Activated T-helper 1 cell treated with Interleukin-2 at 50 U/mL for 16 hours (primary cell): Measurements from ENCODE around the gene C2orf81.

Experiments used
- DNase-seq: peaks from one replicate; pipeline ENCODE4 v3.0.0-alpha.2; 2020; ENCODE audit warnings: low read depth

C2orf81 gene

DNA sequence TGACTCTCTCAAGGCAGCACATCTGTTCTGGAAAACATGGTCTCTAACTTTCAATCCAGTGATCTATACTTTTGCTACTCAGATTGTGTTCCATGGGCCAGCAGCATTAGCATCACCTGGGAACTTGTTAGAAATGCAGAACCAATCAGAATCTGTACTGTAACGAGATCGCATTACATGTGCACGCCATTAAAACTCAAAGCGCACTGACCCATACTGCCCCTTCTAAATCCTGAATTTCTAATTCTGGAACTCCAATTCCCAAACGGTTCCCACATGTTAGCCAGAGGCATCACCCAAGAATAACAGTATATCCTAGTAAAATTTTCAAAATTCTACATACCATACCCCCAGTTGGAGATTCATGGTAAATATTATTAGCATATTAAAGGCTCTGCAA is 30.8 kb downstream of the C2orf81 start:
- DNase-seq = no peak

DNA sequence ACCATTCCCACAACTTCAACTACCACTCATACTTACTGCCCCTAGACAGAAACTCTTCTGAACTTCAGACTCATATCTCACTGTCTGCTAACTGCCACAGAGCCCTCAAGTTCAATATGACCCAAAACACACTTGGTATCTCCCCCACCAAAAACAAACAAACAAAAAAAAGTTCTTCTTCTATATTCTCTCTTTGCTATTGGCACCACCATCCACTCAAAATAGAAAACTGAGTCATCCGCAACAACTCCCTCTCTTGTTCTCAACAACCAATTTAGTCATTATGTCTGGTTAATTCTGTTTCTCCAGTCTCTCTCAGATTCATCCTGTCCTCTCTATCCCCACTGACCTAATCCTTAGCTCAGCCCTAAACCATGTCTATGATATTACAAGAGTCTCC is 34.1 kb downstream of the C2orf81 start:
- no peak for DNase-seq

DNA sequence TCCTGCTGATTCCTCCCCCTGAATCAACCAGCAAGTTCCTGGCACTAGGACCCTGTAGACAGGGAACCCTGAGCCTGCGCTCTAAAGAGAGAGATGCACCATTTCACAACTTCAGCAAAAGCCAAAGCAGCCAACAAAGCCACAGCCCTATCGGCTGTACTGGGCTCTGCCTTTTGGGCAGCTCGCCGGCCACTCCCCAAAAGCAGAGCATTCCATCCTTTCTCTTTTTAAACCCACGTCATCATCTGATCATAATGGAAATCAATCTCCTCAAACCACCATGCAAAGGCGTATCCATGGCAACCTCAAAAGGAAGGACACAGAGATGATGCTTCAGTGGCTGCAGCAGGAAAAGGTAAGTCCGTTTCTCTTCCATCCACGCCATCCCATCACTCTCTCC is 36.0 kb downstream of the C2orf81 start:
- no peak for DNase-seq

DNA sequence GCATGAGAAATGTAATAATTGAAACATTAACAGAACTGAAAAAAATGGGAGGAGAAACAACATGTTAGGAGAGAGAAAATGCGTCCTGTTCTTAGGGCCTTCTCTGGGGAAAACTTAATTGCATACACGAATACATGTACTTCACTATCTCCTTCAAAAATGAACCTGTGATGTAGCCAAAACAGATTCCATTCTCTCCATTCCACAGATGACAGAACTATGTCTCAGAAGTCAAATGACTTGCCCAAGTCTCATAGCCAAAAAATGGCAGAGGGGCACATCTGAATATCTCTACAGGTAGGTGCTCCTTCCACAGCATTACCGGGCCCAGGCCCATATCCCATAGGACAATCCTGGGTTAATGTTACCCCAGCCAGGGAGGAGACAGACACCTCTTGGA is 37.4 kb downstream of the C2orf81 start:
- no peak for DNase-seq

DNA sequence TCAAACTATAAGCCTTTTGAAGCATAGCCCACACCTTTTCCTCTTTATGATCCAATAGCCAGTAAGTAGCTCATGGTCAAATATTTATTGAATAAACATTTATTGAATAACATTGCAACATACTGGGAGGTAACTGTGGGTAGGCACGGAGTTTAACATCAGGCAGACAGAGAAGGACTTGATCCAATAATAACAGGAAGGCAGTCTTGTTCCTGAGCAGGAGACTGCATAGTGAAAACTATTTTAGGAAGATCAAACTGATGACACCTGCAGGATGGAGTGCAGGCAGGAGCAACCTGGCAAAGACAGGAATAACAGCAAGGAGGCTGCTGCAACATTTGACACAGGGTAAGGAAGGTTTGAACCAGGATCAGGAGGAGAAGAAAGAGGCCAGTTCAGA is 38.2 kb downstream of the C2orf81 start:
- no peak for DNase-seq

DNA sequence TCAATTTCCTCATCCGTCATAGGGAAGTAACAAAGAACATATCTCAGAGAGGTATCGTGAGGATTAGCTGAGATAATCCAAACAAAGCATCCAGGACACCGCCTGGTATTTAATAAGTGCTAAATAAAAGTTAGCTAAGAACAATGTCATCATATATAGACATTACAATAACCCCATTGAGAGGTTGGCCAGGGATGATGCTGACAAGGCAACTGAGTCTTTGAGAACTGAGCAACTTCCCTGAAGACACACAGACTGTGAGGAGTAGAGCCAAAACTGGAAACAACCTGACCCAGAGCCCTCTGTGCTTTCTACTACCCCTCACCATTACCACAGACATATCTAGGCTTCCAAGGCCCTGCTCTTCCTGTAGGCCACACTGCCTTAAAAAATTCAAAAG is 39.7 kb downstream of the C2orf81 start:
- no peak for DNase-seq

DNA sequence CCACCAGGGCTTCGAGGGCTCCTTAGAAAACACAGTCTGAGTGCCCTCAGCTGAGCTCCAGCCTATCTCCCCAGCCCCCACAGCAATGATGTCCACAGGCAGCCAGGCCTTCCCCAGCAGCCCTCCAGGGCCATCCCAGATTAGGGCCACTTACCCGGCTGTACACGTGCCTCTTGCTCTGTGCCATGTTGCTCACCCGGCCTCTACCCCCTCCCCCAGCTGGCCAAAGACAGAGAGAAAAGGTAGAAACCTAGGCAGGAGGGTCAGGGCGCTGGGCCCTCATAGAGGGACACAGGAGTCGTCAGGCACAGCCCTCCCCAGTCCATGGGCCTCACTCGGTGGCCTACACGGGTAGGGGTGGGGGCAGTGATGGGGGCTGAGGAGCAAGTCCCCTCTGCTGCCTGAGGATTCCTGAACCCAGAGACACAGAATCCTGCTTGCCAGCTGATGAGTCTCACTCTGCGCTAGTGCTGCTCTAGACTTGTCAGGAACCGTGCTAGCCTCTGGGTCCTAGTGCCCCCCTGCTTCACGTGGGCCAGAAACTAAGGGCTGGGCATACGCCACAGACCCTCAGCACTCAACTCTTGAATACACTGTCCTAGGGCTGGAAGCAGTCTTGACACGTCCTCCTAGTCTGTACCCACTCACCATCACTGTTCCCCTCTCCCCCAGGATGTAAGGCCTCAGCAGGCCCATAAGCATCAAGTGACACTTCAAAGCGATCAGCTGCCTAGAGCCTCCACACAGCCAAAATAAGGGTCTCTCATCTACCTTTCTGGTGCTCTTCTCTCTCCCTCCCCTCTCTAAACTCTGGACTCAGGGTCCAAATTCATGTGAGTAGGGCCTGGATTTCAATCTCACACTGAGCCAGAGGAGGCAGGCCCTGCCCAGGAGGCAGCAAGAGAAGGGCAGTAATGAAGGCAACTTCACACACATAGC is 41.3 kb downstream of the C2orf81 start, which contains the start of gene DCTN1:
TSS of gene DCTN1 (minus strand) at position 461 of the 939 bp plus-strand sequence. CDS start at position 187, 274 bp downstream.
- no peak for DNase-seq

DNA sequence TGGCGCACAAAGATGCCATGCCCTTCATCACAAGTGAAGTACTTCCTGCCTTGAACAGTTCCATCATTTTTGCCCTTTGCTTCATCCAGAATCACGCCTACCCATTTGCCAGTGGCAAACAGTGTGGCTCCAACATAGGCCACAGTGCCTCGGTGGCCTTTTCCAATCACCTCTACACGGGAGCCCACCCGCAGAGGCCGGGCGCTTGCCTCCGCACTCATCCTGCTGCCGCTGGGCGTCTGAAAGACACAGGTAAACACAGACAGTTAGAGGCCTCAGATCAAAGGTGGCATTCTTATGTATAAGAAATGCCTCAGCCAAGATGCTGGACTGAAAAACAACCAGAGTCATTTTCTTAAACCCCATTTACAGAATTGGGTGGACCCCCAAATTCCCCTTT is 43.4 kb downstream of the C2orf81 start:
- DNase-seq = no peak

DNA sequence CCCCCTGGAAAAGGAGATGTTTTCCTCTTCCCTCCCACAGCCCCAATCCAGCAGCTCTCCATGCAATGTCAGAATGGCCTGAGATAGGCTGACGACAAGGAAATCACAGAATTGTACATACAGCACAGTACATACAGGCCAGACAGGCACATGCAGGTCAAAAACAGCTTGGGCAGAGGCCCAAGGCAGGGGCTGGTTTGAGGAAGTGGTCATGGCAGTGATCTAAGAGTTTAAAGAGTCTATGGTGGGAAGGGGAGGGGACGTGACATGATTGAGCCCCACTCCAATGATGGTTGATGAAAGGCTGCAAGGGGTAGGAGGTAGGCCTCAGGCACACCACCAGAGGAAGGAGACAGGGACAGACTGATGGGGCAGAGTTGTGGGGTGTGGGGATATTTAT is 45.6 kb downstream of the C2orf81 start:
- DNase-seq = no peak

DNA sequence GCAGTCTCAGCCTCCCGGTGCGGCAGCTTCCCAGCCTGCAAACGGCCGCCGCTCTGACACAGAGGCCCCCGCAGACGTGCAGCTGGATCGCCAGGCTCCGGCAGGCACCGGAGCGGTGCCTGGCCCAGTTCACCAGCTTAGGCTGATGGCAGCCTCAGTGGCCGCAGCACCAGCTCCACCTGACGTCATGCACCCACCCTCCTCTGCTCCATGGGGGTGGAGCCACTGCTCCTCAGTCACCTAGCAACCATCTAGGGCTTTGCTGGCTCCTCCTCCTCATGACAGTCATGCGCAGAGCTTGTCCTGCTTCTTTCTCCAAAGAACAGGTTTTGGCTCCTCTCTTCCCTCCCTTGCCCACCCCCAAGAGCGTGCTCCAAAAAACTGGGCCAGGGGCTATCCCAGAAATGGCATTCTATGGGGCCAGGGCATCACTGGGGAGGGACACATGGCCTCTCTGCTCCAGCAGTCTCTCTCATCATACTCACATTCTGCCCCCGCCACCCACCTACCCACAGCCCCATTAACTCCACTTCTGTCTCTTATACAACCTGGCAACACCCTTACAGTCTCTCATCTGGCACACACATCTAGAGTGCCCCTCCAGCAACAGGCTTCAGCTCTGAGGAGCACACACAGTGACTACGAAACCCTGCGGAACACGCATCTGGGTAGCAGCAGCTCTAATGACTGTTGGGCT is 46.8 kb downstream of the C2orf81 start:
- no peak for DNase-seq

DNA sequence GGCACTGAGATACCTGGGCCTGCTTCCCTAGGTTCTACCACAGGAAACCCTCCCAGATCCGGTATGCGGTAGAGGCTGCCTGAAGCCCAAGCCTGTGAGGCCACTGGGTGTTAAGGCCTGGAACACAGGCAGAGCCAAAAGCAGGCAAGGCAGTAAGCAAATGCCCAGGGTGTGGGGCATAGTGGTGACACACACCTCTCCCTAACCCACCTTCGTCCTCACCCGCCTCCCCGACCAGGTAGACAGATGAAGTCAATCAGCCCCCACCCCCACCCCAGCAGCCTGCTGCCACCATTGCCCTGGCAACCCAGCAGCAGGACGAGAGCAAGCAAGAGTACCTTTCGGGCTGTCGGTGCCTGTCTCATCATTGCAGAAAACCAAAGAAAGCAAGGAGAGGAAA is 47.4 kb downstream of the C2orf81 start:
- no peak for DNase-seq

DNA sequence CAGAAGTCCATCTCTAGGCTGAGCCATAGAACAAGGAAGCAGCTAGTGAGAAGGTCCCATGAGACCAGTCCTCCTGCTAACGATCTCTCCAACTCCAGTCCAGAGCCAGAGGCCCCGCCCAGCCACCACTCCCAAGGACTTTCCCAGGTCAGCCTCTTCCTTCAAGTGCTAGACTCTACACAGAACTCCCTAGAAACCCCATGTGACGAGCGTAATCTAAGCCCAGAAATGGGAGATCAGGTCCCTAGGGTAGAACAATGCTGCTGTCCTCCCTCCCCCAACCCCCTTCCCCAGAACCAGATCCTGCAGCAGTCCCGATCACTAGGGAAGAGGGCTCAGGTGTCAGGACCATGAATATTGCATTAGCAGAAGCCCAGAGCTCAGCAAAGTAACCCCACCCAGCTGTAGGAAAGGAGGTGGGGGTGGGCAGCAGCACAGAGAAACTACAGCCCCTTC is 48.2 kb downstream of the C2orf81 start:
- DNase-seq = no peak

DNA sequence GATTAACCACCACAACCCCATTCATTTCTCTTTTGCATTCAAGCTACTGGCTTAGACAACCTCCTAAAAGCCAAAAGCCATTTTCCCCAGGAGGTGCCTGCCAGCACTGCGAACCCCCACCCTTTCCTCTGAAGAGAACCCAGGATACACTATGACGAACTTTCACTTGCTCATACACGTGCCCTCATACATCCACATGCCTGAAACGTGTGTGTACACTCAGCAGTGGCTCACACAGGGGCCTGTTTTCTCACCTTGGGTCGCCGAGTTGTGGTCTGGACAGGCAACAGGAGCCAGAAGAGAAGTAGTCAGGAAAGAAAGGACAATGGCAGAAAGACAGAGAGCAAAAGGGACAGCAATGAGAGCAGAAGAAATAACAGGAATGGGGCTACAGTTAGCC is 48.7 kb downstream of the C2orf81 start:
- no peak for DNase-seq

DNA sequence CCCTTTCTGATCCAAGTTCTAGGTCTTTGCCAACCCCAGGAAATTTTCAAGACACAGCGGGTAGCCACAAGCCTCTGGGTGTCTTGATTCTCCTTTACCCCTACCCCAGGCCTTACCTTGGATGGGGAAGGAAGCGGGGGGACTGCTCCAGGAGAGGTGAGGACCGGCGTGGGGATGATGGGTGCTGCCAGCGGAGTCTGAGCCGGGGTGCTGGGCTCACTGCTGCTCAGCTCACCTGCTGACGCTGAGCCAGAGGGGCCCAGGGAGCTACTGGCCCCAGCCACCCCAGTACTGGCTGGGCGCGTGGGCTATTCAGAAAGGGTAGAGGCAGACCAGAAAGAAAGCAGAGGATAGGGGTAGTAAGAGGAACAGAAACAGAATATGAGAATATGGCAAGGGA is 50.0 kb downstream of the C2orf81 start:
- no peak for DNase-seq

DNA sequence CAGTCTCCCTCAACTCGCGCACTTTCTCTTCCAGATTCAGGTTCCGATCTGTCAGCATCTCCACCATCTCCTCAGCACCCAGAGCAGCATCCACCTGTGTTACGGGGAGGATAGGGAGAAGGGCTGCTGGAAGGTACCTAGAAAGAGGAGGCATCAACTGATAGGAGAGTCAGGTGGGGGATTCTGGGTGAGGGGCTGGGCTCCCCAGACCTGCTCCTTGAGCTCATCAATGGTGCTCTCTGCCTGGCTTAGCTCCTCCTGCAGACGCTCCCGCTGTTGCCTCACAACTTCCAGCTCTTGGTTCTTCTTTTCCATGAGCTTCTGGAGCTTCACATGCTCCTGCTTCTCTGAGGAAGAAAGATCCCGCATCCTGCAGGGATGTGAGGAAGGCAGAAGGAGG is 51.4 kb downstream of the C2orf81 start:
- no peak for DNase-seq

DNA sequence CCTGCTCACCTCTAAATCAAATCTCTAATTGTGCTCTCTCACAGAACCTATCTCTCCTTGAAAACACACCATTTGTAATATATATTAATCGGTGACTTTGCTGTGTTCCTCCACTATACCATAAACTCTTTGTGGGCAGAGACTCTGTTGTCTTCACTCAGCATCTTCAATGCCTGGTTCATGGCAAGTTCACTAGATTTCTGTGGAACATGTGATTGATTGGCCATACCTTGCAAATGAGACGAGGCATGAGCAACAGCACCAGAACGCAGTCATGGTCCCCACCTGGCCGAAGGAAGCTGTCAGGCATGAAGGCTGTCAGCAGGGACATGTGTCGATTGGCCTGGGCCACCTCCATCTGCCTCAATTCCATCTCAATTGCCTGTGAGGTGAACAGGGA is 52.9 kb downstream of the C2orf81 start:
- no peak for DNase-seq

DNA sequence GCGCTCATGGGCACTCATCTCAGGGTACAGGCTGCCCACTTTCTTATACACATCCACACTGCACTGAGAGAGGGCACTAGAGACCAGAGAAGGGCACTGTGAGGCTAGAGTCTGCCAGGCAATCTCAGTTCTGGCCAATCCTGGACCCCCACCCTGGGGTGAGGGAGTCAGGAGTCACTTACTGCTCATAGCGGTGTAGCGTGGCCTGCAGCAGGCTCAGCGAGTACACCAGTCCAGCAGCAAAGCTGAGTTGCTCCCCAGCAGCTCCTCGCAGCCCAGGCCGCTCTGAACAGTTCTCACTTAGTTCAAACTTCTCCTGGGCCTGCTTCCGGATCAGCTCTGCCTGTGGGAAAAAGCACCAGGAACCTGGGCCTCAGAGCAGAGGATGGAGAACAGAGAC is 53.6 kb downstream of the C2orf81 start:
- DNase-seq = no peak

DNA sequence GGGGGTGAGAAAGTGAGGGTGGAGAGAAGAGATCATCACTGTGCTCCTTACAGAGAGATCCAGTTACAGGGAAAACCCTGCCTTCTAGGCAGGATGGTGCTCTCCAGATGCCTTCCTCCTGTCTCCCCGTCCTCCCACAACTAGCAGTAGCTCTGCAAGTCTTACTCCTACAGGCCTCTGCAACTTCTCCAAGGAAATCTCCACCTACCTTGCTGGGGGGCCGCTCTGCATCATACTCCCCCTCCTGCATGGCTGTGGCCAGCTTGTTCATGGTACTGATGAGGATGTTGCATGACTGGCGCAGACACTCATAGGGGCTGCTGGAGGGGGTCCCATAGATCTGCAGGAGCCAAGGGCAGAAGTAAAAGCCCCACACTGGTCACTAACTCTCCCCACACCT is 55.4 kb downstream of the C2orf81 start:
- no peak for DNase-seq

DNA sequence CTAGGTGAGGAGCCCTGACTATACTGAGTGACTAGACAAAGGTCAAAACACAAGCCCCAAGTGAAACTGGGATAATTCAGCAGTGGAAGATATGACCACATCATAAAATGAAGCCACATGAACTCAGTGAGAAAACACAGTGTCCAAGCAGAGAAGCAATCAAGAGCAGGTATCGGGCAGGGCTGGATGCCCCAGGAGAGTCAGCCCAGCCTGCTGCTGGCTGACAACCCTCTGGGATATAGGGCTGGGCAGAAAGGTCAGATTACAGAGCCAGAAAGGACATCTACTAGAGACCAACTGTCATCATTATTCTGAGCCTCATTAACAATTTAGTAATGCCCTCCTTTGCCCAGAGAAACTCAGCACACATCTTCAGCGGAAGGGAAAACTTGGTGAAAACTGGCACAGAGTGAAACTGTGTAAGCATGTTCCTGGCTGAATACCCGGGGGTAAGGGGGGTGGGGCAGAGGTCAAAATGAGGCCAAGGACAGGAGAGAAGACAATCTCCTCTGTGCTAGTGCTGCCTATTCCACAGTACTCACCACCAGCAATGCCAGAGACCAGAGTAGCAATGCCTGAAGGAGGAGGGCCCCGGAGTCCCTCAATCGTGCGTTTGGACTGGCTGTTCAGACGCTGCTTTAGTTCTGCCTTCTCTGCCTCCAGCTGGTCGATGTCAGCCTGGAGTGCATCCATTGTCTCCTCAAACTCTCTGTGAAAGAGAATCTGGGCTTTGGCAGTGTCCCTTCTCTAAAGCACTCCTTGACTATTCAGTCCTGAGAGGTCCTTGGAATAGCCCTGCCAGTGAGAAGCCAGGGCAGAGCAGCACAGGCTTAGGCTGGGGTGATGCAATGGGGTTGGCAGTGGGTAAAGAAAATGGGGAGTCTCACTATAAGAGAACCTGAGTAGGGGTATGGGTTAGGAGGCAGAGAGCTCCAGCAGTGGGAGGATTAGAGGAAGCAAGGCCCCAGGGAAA is 56.6 kb downstream of the C2orf81 start:
- no peak for DNase-seq
